Measurements from ENCODE around the gene SCGB3A1.

SCGB3A1 gene

DNA sequence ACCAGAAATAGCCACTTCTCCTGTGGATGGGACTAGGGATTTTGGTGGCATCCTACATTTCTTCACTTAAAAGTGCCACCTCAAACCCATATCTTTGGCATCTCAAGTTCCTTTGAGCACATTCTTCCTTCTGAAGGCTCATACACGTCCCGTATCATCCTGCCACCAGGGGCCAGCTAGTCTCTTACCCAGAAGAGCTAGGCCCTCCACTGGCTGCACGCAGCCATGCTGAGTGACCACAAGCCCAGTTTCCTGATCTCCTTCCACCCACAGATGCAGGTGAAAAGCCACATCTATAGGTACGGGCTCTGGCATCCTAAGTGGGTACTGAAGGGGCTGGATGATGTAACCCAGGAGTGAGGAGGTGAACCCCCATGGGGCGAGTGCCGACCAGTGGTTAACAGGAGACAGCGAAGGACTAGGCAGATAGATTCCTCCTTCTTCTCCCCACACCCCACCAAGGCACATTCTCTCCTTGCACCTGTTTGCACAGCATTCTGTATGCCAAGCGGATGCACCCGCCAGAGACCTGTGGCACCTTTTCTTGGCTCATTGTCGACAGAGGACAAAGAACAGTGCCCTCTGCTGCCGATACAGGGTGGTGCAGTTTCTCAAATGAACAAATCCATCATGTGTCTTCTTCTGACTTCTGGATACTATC lies 14.4 kb upstream of the SCGB3A1 start:
- Histone ChIP-seq H3K79me1 (ENCODE audit: low read length) (no peaks in the 10 kb centered on the region), H2BK5ac (ENCODE audit: low read length) (no peak overlapping the region), H3K27ac (ENCODE audit: low read depth, low read length) (no peak overlapping the region), H3K36me3 (ENCODE audit: control insufficient read depth, insufficient read depth, low read length) (no peaks in the 10 kb centered on the region), H2AK5ac (ENCODE audit: low read length) (no peak overlapping the region), H3K27me3 (ENCODE audit: insufficient read depth, low read length, poor library complexity) (no peaks in the 10 kb centered on the region), H4K5ac (ENCODE audit: low read length) (no peak overlapping the region), H3K4me1 (ENCODE audit: control insufficient read depth, low read depth, low read length) (no peaks in the 10 kb centered on the region), H3K56ac (ENCODE audit: low read length) (no peak overlapping the region), H2BK120ac (ENCODE audit: low read depth, low read length) (no peak overlapping the region), H3K9ac (ENCODE audit: low read length) (no peak overlapping the region), H3K4me3 (ENCODE audit: low read length) (no peak overlapping the region), H4K8ac (ENCODE audit: low read depth, low read length) (no peak overlapping the region), H2BK15ac (replicated peaks; ENCODE audit: low read depth) (no peak overlapping the region), H3K18ac (ENCODE audit: low read length) (no peak overlapping the region), H3K79me2 (ENCODE audit: control insufficient read depth, insufficient read depth, low read length) (no peaks in the 10 kb centered on the region), H3K4ac (ENCODE audit: low read depth, low read length) (no peak overlapping the region), H3K4me2 (ENCODE audit: low read length) (no peak overlapping the region), H3K23ac (ENCODE audit: low read length) (no peak overlapping the region)
- no CpG with 5 or more reads among the region's 11 CpGs for WGBS (ENCODE audit: extremely low coverage, insufficient coverage, low lambda C conversion rate)
- peak; percentile 71 for DNase-seq

DNA sequence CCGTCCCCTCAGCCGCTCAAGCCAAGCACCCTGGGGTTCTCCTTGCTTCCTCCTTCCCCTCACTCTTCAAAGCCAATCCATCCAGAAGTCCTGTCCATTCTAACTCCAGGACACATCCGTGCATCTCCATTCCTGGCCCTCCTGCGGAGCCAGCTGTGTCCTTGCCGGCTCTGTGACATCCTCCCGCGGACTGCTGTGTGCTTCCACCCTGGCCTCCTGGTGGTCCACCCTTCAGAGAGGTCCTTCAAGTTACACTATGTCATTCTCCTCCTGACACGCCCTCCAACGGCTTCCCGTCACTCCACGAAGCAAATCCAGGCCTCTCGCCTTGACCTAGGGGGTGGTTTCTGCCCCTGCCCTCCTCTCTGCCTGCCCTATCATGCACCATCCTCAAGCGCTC lies 13.0 kb upstream of the SCGB3A1 start:
- Histone ChIP-seq H3K4ac (ENCODE audit: low read depth, low read length) (no peak overlapping the region), H3K4me3 (ENCODE audit: low read length) (no peak overlapping the region), H3K79me2 (ENCODE audit: control insufficient read depth, insufficient read depth, low read length) (no peaks in the 10 kb centered on the region), H2AK5ac (ENCODE audit: low read length) (no peak overlapping the region), H3K79me1 (ENCODE audit: low read length) (no peaks in the 10 kb centered on the region), H2BK120ac (ENCODE audit: low read depth, low read length) (no peak overlapping the region), H3K18ac (ENCODE audit: low read length) (no peak overlapping the region), H3K27ac (ENCODE audit: low read depth, low read length) (no peak overlapping the region), H3K36me3 (ENCODE audit: control insufficient read depth, insufficient read depth, low read length) (no peaks in the 10 kb centered on the region), H2BK5ac (ENCODE audit: low read length) (no peak overlapping the region), H3K4me1 (ENCODE audit: control insufficient read depth, low read depth, low read length) (no peaks in the 10 kb centered on the region), H3K4me2 (ENCODE audit: low read length) (no peak overlapping the region), H3K27me3 (ENCODE audit: insufficient read depth, low read length, poor library complexity) (no peaks in the 10 kb centered on the region), H4K5ac (ENCODE audit: low read length) (no peak overlapping the region), H2BK15ac (replicated peaks; ENCODE audit: low read depth) (no peak overlapping the region), H3K9ac (ENCODE audit: low read length) (no peak overlapping the region), H3K23ac (ENCODE audit: low read length) (no peak overlapping the region), H4K8ac (ENCODE audit: low read depth, low read length) (no peak overlapping the region), H3K56ac (ENCODE audit: low read length) (no peak overlapping the region)
- no CpG with 5 or more reads among the region's 13 CpGs for WGBS (ENCODE audit: extremely low coverage, insufficient coverage, low lambda C conversion rate)
- DNase-seq = no peak

DNA sequence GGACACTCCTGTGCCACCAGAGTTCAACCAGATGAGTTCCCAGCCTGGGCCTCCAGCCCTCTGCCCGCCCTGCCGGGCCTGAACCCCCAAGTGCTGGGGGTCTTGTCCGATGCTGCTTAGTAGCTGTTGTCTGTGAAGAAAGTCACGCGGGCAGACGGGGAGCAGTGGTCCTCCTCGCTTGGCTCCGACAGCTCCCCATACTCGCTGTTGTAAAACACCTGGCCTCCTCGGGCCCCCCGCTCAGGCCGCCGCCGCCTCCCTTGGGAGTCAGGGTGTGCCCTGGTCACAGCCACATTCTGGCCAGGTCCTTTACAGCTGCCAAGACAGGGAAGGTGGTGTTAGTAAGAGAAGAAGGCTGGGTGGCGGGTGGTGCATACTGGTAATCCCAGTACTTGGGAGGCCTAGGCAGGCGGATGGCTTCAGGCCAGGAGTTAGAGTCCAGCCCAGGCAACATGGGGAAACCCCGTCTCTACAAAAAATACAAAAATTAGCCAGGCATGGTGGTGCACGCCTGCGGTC lies 11.8 kb upstream of the SCGB3A1 start:
- Histone ChIP-seq H2AK5ac (ENCODE audit: low read length) (no peak overlapping the region), H3K9ac (ENCODE audit: low read length) (no peak overlapping the region), H3K18ac (ENCODE audit: low read length) (no peak overlapping the region), H2BK5ac (ENCODE audit: low read length) (no peak overlapping the region), H3K36me3 (ENCODE audit: control insufficient read depth, insufficient read depth, low read length) (no peaks in the 10 kb centered on the region), H2BK15ac (replicated peaks; ENCODE audit: low read depth) (no peak overlapping the region), H3K56ac (ENCODE audit: low read length) (no peak overlapping the region), H3K79me1 (ENCODE audit: low read length) (no peaks in the 10 kb centered on the region), H3K4ac (ENCODE audit: low read depth, low read length) (no peak overlapping the region), H4K5ac (ENCODE audit: low read length) (no peak overlapping the region), H3K4me2 (ENCODE audit: low read length) (no peak overlapping the region), H3K27ac (ENCODE audit: low read depth, low read length) (no peak overlapping the region), H3K23ac (ENCODE audit: low read length) (no peak overlapping the region), H4K8ac (ENCODE audit: low read depth, low read length) (no peak overlapping the region), H3K27me3 (ENCODE audit: insufficient read depth, low read length, poor library complexity) (no peaks in the 10 kb centered on the region), H3K79me2 (ENCODE audit: control insufficient read depth, insufficient read depth, low read length) (no peaks in the 10 kb centered on the region), H2BK120ac (ENCODE audit: low read depth, low read length) (no peak overlapping the region), H3K4me3 (ENCODE audit: low read length) (no peak overlapping the region), H3K4me1 (ENCODE audit: control insufficient read depth, low read depth, low read length) (no peaks in the 10 kb centered on the region)
- no peak for DNase-seq
- WGBS (ENCODE audit: extremely low coverage, insufficient coverage, low lambda C conversion rate) = no CpG with 5 or more reads among the region's 19 CpGs

DNA sequence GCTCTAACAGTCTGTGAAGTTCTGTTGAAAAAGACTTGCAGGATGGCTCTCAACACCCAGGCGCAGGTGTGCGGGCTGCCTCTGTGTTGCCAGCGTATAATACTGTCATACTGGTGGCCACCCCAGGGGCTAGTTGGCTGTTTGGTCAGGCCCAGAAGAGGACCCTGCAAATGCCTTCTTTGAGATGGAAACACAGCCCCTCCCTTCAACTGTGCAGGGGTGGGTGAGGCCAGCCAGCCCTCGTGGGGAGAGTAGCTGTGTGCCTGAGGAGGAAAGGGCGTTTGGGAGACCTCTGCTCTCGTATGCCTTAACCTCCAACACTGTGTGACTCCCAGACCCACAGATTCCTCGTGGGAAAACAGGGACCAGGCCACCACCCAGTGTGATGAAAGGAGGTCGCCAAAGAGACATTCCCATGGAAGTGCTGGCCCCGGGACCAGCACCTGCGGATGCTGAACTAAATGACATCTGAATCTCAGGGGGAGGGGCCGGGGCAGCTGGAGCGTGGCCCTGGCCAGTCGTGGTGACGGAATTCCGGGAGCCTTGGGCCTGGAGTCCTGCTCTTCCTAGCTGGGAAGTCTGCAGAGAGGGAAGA lies 11.3 kb upstream of the SCGB3A1 start:
- no peak overlapping the region for H3K4me2 ChIP-seq (ENCODE audit: low read length)
- no peaks in the 10 kb centered on the region for H3K27me3 ChIP-seq (ENCODE audit: insufficient read depth, low read length, poor library complexity)
- no peak for DNase-seq
- no peak overlapping the region for H3K4me3 ChIP-seq (ENCODE audit: low read length)
- H3K56ac ChIP-seq (ENCODE audit: low read length) = no peak overlapping the region
- H2BK15ac ChIP-seq (replicated peaks; ENCODE audit: low read depth) = no peak overlapping the region
- no peaks in the 10 kb centered on the region for H3K79me1 ChIP-seq (ENCODE audit: low read length)
- H3K79me2 ChIP-seq (ENCODE audit: control insufficient read depth, insufficient read depth, low read length) = no peaks in the 10 kb centered on the region
- no peak overlapping the region for H2BK120ac ChIP-seq (ENCODE audit: low read depth, low read length)
- H3K4ac ChIP-seq (ENCODE audit: low read depth, low read length) = no peak overlapping the region
- H2AK5ac ChIP-seq (ENCODE audit: low read length) = no peak overlapping the region
- H2BK5ac ChIP-seq (ENCODE audit: low read length) = no peak overlapping the region
- no peak overlapping the region for H3K23ac ChIP-seq (ENCODE audit: low read length)
- no CpG with 5 or more reads among the region's 15 CpGs for WGBS (ENCODE audit: extremely low coverage, insufficient coverage, low lambda C conversion rate)
- H3K36me3 ChIP-seq (ENCODE audit: control insufficient read depth, insufficient read depth, low read length) = no peaks in the 10 kb centered on the region
- no peaks in the 10 kb centered on the region for H3K4me1 ChIP-seq (ENCODE audit: control insufficient read depth, low read depth, low read length)
- H3K27ac ChIP-seq (ENCODE audit: low read depth, low read length) = no peak overlapping the region
- no peak overlapping the region for H4K8ac ChIP-seq (ENCODE audit: low read depth, low read length)
- H3K9ac ChIP-seq (ENCODE audit: low read length) = no peak overlapping the region
- no peak overlapping the region for H4K5ac ChIP-seq (ENCODE audit: low read length)
- no peak overlapping the region for H3K18ac ChIP-seq (ENCODE audit: low read length)

DNA sequence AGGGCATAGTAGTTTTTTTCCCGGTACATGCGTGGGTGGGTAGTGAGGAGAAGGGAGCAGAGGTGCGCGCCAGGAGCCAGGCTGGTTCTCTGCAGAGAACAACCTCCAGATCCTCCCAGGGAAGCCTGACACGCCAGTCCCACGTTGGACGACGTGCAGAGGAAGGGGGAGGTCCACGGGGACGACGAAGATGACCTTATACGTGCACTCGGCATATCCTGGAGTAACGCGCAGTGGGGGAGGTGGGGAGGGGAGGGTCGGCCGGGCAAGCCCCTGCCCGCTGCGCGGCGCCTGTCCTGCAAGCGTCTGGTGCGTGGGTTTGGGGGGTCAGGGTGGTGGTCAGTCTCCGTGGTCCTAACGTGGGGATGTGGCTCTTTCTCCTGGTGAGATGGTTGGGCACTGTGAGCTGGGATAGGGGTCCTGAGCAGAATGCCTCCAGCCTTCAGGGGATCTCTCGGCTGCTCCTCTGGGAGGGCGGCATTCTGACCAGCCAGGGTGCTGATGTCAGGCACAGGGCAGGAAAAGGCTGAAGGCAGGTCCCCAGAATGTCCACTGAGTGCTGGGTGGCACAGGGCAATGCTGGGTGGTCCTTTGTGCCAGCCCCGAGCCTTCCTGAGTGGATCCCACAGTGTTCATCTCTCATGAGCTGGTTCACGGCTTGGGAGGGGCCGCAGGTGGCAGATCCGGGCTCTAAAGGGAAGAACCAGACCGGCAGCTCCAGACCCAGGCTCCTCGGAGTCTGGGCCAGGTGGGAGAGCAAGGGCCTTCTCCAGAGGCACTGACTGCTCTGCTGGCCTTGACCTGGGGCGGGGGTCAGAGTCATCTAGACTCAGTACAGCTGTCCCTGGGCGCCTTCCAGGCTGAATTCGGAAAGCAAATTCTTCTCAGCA lies 10.5 kb upstream of the SCGB3A1 start:
- Histone ChIP-seq H3K18ac (ENCODE audit: low read length) (no peak overlapping the region), H2AK5ac (ENCODE audit: low read length) (no peak overlapping the region), H3K79me2 (ENCODE audit: control insufficient read depth, insufficient read depth, low read length) (no peaks in the 10 kb centered on the region), H3K56ac (ENCODE audit: low read length) (no peak overlapping the region), H4K5ac (ENCODE audit: low read length) (no peak overlapping the region), H3K4me1 (ENCODE audit: control insufficient read depth, low read depth, low read length) (no peaks in the 10 kb centered on the region), H2BK15ac (replicated peaks; ENCODE audit: low read depth) (no peak overlapping the region), H2BK120ac (ENCODE audit: low read depth, low read length) (no peak overlapping the region), H3K4me3 (ENCODE audit: low read length) (no peak overlapping the region), H3K9ac (ENCODE audit: low read length) (no peak overlapping the region), H3K4me2 (ENCODE audit: low read length) (no peak overlapping the region), H3K36me3 (ENCODE audit: control insufficient read depth, insufficient read depth, low read length) (no peaks in the 10 kb centered on the region), H3K23ac (ENCODE audit: low read length) (no peak overlapping the region), H3K27ac (ENCODE audit: low read depth, low read length) (no peak overlapping the region), H2BK5ac (ENCODE audit: low read length) (no peak overlapping the region), H4K8ac (ENCODE audit: low read depth, low read length) (no peak overlapping the region), H3K27me3 (ENCODE audit: insufficient read depth, low read length, poor library complexity) (no peaks in the 10 kb centered on the region), H3K4ac (ENCODE audit: low read depth, low read length) (no peak overlapping the region), H3K79me1 (ENCODE audit: low read length) (no peaks in the 10 kb centered on the region)
- no peak for DNase-seq
- WGBS (ENCODE audit: extremely low coverage, insufficient coverage, low lambda C conversion rate) = no CpG with 5 or more reads among the region's 36 CpGs

Data from mesendoderm (in vitro differentiated cells).